Fibroblast of lung (primary cell): ENCODE data around the gene PYROXD2.

Source experiments
- EZH2 ChIP-seq: IDR thresholded peaks from 2 replicates; pipeline ENCODE4 v1.5.1; 2012; ENCODE audit warnings: low read length, control low read depth, mild to moderate bottlenecking; ENCODE audit errors: missing control alignments
- TF ChIP-seq, protein P1 (sequence below), 2 donors: IDR thresholded peaks in 1 of 2; conservative IDR thresholded peaks in 1 of 2; 1 replicate in 1 of 2; 2 replicates in 1 of 2; pipeline ENCODE4 v1.5.1; 2011 to 2012; ENCODE audit warnings: low read length in 2 of 2, control low read depth in 1 of 2, inconsistent platforms in 1 of 2, low read depth in 1 of 2, mild to moderate bottlenecking in 1 of 2

DNA sequence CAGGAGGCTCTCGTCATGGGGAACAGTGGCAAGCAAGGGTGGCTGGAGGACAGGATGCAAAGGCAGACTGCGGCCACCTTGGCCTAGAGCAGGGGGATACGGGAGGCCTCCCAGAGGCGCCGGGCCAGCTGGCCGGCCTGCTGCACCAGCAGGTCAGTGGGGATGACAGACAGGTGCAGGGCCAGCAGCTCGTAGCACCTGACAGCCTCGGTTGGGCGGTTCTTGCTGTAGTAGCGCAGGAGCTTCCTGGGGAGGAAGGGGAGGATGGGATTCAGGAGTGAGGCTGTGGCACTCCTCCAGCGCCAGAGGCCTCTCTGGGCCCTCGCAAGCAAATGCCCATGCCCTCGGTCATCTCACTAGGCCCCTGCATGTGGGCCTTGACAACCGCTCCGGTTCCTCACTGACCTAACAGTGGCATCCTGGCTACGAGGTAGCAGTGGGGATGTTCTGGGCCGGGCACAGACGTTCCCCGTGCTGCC, 2.5 kb upstream of the PYROXD2 start:
- TF ChIP-seq, protein P1, sequence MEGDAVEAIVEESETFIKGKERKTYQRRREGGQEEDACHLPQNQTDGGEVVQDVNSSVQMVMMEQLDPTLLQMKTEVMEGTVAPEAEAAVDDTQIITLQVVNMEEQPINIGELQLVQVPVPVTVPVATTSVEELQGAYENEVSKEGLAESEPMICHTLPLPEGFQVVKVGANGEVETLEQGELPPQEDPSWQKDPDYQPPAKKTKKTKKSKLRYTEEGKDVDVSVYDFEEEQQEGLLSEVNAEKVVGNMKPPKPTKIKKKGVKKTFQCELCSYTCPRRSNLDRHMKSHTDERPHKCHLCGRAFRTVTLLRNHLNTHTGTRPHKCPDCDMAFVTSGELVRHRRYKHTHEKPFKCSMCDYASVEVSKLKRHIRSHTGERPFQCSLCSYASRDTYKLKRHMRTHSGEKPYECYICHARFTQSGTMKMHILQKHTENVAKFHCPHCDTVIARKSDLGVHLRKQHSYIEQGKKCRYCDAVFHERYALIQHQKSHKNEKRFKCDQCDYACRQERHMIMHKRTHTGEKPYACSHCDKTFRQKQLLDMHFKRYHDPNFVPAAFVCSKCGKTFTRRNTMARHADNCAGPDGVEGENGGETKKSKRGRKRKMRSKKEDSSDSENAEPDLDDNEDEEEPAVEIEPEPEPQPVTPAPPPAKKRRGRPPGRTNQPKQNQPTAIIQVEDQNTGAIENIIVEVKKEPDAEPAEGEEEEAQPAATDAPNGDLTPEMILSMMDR (conservative IDR thresholded peaks at IDR 0.05 in 1 of 2, IDR thresholded peaks at IDR 0.05 in 1 of 2; ENCODE audit: low read depth in 1 of 2, low read length in 2 of 2) = no peak
- no peak for TF ChIP-seq EZH2
